Left ventricle myocardium inferior (tissue), 1 donor: Measurements from ENCODE around the gene PRIMA1. TPM values are rescaled to one million over a fixed set of nuclear protein-coding genes. Genes with fewer than 3 reads are reported as not detected.

Source experiments
- DNase-seq: peaks from one replicate; pipeline ENCODE4 v3.0.0-alpha.2; 2020
- H3K27ac ChIP-seq: fragments of 200-600 bp; replicated peaks from 2 replicates; pipeline ENCODE4 v1.8.0; 2021
- H3K27me3 ChIP-seq: fragments of 200-600 bp; 2 replicates; pipeline ENCODE4 v1.8.0; 2021; ENCODE audit warnings: low read depth
- H3K36me3 ChIP-seq: fragments of 200-600 bp; 2 replicates; pipeline ENCODE4 v1.8.0; 2021
- H3K4me1 ChIP-seq: fragments of 200-600 bp; 2 replicates; pipeline ENCODE4 v1.8.0; 2021
- H3K4me3 ChIP-seq: fragments of 200-600 bp; 2 replicates; pipeline ENCODE4 v1.8.0; 2021; ENCODE audit warnings: mild to moderate bottlenecking, moderate library complexity
- H3K9me3 ChIP-seq: fragments of 200-600 bp; replicated peaks from 2 replicates; pipeline ENCODE4 v1.8.0; 2021
- intact Hi-C: fragments of 100-400 bp; cut with micrococcal nuclease; formaldehyde crosslinking; loops from one replicate; pipeline ENCODE4 v1.11.0; 2022
- total RNA-seq: library from RNA; stranded (reverse); fragmentation: NEBNext Ultra II Directional; extraction: Animal tissue kit (Norgen Biotek cat#: 25700); gene quantifications from one replicate; pipeline ENCODE4 v1.2.1, GENCODE V29; 2021
- TF ChIP-seq, protein P1 (sequence below): fragments of 200-600 bp; IDR thresholded peaks from 2 replicates; pipeline ENCODE4 v1.8.0; 2021; ENCODE audit warnings: antibody characterized with exemption, mild to moderate bottlenecking, borderline replicate concordance
- donor health status: DM: no; HTN: yes; CAD: no; lungs with severe emphysema.

Gene PRIMA1
- total RNA-seq, 1 donor from 2014 or later: 7.3 TPM

DNA sequence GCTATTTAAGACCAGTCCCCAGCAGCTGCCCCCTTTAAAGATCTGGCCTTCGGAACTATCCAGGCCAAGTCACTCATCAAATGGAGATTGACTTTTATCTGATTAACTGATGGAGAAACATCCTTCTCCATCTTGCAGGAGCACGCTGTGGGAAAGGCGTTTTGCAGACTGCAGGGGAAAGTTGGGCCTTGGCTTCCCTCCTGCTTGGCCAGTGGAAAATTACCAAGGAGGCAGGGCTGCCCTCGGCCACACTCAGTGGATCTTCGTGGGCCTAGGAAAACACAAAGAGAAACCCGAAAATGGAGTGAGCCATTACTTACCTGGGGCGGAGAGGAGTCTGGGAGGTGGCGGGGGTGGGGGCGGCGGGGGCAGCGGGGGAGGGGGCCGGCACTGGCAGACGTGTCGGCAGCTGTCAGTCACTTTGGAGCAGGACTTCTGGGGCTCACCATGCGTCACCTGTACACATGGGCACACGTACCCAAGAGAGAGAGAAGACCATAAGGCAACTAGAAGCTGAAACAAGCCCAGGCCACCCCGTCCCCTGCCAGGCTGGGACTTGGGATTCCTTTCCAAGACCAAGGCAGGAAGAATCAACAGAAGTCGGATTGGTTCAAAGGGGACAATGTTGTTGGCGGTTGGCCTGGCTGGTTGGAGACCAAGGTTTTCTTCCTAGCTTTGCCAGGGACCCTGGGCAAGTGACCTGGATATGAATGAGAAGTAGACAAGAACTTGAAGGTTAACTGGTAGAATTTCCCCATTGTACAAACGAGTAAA is 9.2 kb downstream of the PRIMA1 start:
- Histone ChIP-seq H3K4me1 (no peaks in the 10 kb centered on the region), H3K4me3 (no peak overlapping the region), H3K27me3 (no peaks in the 10 kb centered on the region), H3K9me3 (no peaks in the 10 kb centered on the region), H3K36me3 (no peaks in the 10 kb centered on the region), H3K27ac (no peak overlapping the region)
- TF ChIP-seq, protein P1, sequence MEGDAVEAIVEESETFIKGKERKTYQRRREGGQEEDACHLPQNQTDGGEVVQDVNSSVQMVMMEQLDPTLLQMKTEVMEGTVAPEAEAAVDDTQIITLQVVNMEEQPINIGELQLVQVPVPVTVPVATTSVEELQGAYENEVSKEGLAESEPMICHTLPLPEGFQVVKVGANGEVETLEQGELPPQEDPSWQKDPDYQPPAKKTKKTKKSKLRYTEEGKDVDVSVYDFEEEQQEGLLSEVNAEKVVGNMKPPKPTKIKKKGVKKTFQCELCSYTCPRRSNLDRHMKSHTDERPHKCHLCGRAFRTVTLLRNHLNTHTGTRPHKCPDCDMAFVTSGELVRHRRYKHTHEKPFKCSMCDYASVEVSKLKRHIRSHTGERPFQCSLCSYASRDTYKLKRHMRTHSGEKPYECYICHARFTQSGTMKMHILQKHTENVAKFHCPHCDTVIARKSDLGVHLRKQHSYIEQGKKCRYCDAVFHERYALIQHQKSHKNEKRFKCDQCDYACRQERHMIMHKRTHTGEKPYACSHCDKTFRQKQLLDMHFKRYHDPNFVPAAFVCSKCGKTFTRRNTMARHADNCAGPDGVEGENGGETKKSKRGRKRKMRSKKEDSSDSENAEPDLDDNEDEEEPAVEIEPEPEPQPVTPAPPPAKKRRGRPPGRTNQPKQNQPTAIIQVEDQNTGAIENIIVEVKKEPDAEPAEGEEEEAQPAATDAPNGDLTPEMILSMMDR: no peak
- intact Hi-C loops: no loop called here
- DNase-seq: no peak

DNA sequence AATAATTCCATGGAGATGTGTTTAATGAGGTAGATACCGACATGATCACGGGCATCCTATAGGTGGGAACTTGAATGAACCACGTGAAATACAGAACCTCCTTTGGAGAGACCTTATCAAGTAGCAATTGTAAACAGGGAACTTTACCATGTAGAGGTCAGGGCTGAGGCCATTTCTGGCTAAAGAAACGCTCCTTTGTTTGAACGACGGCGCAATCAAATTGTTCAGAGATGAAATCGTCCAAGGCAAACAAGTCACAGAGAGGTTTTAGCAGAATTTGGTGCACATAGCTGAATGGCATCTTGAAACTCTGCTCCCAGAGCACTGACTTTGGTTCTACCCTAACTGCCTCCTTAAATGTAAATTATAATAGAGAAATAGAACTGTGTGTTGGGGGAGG is 9.8 kb downstream of the PRIMA1 start:
- Histone ChIP-seq H3K9me3 (no peaks in the 10 kb centered on the region), H3K36me3 (no peaks in the 10 kb centered on the region), H3K27ac (no peak overlapping the region), H3K27me3 (no peaks in the 10 kb centered on the region), H3K4me1 (no peaks in the 10 kb centered on the region), H3K4me3 (no peak overlapping the region)
- DNase-seq: no peak
- TF ChIP-seq, protein P1: no peak
- intact Hi-C loops: no loop called here

DNA sequence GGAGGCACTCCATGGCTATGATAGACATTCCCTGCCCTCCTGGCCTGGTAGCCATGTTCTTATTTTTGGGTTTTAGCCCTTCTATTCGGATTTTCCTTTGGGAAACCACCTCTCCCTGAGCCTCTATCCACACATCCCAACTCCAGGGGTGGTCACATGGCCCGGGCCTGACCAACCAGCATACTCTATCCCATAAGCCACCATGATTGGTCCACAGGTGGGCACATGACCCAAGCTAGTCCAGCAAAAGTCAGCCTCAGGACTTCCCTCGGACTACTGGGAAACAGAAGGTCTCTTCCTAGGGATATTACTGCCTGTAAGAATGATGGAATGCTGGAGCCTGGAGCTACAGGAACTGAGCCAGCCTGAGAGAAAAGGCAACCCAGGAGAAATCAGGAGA is 12.5 kb downstream of the PRIMA1 start:
- no peak for DNase-seq
- H3K9me3 ChIP-seq: no peaks in the 10 kb centered on the region
- TF ChIP-seq, protein P1: no peak
- no peaks in the 10 kb centered on the region for H3K27me3 ChIP-seq
- peaks cover 13% of the 10 kb centered on the region for H3K4me1 ChIP-seq
- intact Hi-C loops: no loop called here
- H3K36me3 ChIP-seq: no peaks in the 10 kb centered on the region
- no peak overlapping the region for H3K4me3 ChIP-seq
- no peak overlapping the region for H3K27ac ChIP-seq

DNA sequence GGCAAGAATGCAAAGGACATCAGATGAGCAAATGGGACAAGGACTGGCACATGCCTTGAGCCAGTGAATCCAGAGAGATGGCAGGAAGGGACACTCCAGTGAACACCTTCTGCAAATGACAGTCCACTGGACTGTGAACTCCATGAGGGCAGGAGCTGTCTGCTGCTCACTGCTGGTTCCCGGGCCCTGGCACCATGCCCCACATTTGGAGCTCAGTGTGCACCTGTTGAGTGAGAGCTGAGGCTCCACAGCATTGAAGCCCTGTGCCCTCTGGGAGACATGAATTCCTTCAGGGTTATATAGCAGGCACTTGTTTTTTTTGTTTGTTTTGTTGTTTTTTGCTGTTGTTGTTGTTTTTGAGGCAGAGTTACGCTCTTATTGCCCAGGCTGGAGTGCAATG is 13.1 kb downstream of the PRIMA1 start:
- no peaks in the 10 kb centered on the region for H3K36me3 ChIP-seq
- TF ChIP-seq, protein P1: no peak
- no peak for DNase-seq
- H3K4me3 ChIP-seq: no peak overlapping the region
- intact Hi-C loops: no loop called here
- H3K9me3 ChIP-seq: no peaks in the 10 kb centered on the region
- H3K27me3 ChIP-seq: no peaks in the 10 kb centered on the region
- H3K27ac ChIP-seq: no peak overlapping the region
- peaks cover 13% of the 10 kb centered on the region for H3K4me1 ChIP-seq

DNA sequence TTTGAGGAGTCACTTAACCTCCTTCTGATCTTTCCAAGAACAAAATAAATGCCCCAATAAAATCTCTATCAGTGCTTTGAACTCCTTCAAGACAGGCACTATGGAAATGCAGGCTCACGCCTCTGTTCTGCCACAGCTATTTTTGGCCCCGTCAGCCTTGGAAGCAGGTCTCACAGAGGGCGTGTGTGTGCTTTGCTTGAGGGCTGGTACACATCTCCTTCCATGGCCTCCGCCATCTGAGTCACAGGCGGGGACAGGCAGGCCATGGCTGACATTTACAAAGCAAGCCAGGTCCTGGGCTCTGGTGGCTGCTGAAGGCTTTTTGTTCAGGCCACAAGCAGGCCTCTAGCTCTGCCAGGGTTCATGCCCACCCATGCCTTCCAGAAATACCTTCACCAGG is 16.0 kb downstream of the PRIMA1 start:
- Histone ChIP-seq H3K9me3 (no peaks in the 10 kb centered on the region), H3K27me3 (no peaks in the 10 kb centered on the region), H3K4me1 (peaks cover 13% of the 10 kb centered on the region), H3K4me3 (no peak overlapping the region), H3K36me3 (no peaks in the 10 kb centered on the region), H3K27ac (peak overlapping the region; percentile 72)
- TF ChIP-seq, protein P1: no peak
- no peak for DNase-seq
- intact Hi-C loops: no loop called here
